GM13977 (cell line): ENCODE results near the gene PLEKHN1.
"Not testable (repeated sequence)": the region's sequence is repeated elsewhere in the genome, so short reads cannot be mapped to it uniquely, and the experiment has no call there.

ENCODE experiments used
- DNase-seq: peaks from one replicate; pipeline ENCODE4 v3.0.0; 2012; ENCODE audit warnings: low spot score
- in situ Hi-C: fragments of 300-500 bp; cut with MboI; formaldehyde crosslinking; loops from one replicate; pipeline ENCODE4 v1.12.0; 2022; ENCODE audit warnings: low sequenced_read_pairs, low pct_unique_long_range_greater_than_20kb, mixed read lengths, inconsistent platforms; ENCODE audit not compliant: unreplicated experiment
- TF ChIP-seq, protein P1 (sequence below): IDR thresholded peaks from 2 replicates; pipeline ENCODE4 v1.5.1; 2012; ENCODE audit warnings: mild to moderate bottlenecking, control low read depth; ENCODE audit not compliant: insufficient read depth; ENCODE audit errors: extremely low read depth, missing control alignments

The PLEKHN1 gene

DNA sequence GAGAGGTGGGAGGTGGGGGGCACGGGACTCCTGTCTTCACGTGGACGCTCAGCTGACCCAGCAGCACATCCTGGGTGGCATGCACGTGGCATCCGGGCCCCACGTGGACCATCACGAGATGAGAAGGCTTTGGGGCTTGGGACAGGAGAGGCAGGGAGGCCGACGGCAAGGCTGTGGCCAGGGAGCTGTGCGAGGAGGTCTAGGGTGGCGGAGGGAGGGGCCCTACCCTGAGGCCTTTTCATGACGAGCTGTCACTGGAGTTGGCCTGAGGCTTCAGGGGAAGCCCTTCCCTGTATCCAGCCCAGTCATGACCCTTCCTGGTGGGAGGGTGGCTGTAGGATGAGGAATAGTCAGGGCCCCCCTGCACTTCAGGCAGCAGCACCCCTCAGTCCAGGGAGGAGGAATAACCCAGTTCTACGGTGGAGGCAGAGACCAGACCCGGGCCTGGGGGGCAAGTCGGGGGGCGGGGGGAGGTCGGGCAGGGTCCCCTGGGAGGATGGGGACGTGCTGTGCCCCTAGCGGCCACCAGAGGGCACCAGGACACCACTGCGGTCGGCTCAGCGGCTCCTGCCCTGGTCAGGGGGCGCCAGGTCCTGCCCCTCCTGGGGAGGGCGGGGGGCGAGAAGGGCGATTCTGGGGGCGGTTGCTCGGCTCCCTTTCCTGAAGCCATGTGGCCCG is 17.7 kb downstream of the PLEKHN1 start:
- peak; percentile 85 for DNase-seq
- in situ Hi-C loops: no loop called here
- TF ChIP-seq, protein P1, sequence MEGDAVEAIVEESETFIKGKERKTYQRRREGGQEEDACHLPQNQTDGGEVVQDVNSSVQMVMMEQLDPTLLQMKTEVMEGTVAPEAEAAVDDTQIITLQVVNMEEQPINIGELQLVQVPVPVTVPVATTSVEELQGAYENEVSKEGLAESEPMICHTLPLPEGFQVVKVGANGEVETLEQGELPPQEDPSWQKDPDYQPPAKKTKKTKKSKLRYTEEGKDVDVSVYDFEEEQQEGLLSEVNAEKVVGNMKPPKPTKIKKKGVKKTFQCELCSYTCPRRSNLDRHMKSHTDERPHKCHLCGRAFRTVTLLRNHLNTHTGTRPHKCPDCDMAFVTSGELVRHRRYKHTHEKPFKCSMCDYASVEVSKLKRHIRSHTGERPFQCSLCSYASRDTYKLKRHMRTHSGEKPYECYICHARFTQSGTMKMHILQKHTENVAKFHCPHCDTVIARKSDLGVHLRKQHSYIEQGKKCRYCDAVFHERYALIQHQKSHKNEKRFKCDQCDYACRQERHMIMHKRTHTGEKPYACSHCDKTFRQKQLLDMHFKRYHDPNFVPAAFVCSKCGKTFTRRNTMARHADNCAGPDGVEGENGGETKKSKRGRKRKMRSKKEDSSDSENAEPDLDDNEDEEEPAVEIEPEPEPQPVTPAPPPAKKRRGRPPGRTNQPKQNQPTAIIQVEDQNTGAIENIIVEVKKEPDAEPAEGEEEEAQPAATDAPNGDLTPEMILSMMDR: peak; percentile 92

DNA sequence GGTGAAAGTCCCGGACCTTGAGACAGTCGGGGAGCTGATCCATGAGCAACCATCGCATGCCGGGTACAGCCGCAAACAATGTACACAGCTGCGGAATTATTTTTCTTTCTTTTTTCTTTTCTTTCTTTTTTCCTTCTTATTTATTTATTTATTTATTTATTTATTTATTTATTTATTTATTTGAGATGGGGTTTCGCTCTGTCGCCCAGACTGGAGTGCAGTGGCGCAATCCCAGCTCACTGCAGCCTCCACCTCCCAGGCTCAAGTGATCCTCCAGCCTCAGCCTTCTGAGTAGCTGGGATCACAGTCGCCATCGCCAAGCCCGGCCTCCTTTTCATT is 18.2 kb downstream of the PLEKHN1 start:
- in situ Hi-C loops: no loop called here
- TF ChIP-seq, protein P1: no peak
- no peak for DNase-seq

DNA sequence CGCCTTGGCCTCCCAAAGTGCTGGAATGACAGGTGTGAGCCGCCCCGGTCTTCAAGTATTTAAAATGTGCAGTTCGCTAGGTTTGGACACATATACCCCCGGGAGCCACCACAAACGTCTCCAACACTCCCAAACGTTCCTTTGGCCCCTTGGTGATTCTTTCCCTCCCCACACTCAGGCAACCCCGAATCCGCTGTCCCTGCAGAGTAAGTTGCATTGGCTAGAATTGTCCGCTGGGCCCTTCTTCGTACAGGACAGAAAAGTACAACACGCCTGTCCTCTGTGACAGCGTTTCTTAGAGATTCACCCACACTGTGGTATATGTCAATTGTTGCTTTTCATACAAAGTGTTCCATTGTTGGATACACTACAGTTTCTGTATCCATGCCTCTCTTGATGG is 18.8 kb downstream of the PLEKHN1 start:
- in situ Hi-C loops: no loop called here
- DNase-seq: no peak
- TF ChIP-seq, protein P1: no peak

DNA sequence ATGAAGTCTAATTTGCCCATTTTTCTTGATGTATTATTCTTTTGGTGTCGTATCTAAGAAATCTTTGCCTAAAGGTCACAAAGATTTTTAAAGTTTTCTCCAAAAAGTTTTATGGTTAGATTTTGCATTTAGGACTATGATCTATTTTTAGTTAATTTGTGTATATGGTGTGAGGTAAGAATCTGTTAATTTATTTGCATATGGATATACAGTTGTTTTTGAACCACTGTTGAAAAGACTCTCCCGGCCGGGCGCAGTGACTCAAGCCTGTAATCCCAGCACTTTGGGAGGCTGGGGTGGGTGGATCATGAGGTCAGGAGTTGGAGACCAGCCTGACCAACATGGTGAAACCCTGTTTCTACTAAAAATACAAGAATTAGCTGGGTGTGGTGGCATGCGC is 21.8 kb downstream of the PLEKHN1 start:
- in situ Hi-C loops: not testable (repeated sequence)

DNA sequence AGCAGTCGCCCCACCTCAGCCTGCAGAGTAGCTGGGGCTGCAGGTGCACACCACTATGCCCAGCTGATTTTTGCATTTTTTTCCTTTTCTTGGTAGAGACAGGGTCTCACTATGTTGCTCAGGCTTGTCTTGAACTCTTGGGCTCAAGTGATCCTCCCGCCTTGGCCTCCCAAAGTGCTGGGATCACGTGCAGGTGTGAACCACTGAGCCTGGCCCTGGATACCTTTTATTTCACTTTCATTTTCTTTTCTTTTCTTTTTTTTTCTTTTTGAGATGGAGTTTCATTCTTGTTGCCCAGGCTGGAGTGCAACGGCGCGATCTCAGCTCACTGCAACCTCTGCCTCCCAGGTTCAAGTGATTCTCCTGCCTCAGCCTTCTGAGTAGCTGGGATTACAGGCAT is 25.0 kb downstream of the PLEKHN1 start:
- DNase-seq, in situ Hi-C loops: not testable (repeated sequence)

More for the DNA sequence above, 21.8 kb downstream of the PLEKHN1 start:
- not testable (repeated sequence) for DNase-seq

DNA sequence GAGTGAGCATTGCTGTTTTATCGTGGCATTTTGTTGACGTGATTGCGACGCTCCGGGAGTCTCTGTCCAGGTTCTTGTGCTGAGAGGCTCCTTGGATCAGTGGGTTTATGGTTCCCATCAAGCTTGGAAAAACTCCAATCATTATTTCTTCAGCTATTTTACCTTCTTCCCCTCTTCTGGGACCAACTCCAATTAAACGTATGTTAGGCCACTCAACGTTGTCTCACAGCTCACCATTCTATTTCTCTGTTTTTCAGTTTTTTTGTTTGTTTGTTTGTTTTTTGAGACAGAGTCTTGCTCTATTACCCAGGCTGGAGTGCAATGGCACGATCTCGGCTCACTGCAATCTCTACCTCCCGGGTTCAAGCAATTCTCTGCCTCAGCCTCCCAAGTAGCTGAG is 25.6 kb downstream of the PLEKHN1 start:
- in situ Hi-C loops: no loop called here
- TF ChIP-seq, protein P1: no peak
- DNase-seq: no peak

DNA sequence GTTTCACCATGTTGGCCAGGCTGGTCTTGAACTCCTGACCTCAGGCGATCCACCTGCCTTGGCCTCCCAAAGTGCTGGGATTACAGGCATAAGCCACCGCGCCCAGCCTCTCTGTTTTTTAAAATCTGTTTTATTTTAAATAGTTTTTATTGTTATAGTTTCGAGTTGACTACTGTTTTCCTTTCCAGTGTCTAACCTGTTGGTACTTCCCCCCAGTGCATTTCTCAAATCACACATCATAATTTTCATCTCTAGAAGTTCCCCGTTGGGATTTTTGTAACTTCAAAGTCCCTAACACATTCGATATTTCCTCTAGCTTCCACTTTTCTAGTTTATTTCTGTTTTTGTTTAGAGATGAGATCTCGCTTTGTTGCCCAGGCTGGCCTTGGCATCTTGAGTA is 26.1 kb downstream of the PLEKHN1 start:
- TF ChIP-seq, protein P1: no peak
- no peak for DNase-seq
- in situ Hi-C loops: no loop called here

DNA sequence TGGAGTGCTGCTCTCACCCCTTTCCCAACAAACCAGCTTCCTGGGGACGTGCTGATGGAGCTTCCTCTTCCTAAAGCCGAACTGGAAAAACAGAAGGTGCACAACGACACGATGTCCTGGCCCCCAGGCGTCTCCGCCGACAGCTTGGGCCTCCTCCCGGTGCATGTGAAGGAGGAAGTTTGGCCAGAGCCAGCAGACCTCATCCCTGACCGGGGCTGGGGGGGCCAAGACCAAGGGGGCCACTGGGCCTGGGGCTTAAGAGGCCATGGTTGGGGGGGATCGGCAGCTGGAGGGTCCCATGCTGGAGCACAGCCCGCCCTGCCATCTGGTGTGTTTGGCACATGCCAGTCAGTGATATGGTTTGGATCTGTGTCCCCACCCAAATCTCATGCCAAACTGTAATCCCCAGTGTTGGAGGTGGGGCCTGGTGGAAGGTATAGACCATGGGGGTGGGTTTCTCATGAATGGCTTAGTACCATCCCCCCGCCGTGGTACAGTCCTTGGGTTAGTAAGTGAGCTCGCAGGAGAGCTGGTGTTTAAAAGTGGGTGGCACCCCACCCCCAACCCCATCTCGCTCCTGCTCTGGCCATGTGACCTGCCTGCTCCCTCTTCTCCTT is 27.2 kb downstream of the PLEKHN1 start:
- in situ Hi-C loops: no loop called here
- no peak for DNase-seq

DNA sequence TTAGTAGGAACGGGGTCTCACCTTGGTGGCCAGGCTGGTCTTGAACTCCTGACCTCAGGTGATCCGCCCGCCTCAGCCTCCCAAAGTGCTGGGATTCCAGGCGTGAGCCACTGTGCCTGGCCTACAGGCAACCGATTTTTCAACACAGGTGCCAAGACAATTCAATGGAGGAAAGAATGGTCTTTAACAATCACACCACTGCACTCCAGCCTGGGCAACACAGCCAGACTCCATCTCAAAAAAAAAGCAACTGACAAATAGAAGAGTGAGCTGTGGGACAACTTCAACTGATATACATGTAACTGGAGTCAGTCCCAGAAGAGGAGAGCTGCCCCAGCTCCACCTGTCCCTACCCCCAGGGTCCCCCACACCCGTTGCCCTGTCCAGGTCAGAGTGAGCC is 28.3 kb downstream of the PLEKHN1 start:
- DNase-seq, in situ Hi-C loops: not testable (repeated sequence)

More for the DNA sequence above, 27.2 kb downstream of the PLEKHN1 start:
- TF ChIP-seq, protein P1: no peak
